RPMI7951 (cell line): ENCODE measurements around the gene TMEM92. TPM values are rescaled to one million over a fixed set of nuclear protein-coding genes. Genes with fewer than 3 reads are reported as not detected.
A peak's percentile ranks its signal among the peaks of the same experiment; 100 is the strongest.

Experiments used
- DNase-seq: peaks from one replicate; pipeline ENCODE4 v3.0.0-alpha.2; 2012; ENCODE audit warnings: low read depth
- total RNA-seq: library from RNA; depleted of rRNA; stranded (reverse); fragments of >200 nt; shearing (Covaris generic); gene quantifications from 2 replicates; pipeline ENCODE4 v1.2.3, GENCODE V29; 2014; rRNA removed

Gene TMEM92
- 0.29 TPM in 1 of 2 replicates, not detected in the other for total RNA-seq

DNA sequence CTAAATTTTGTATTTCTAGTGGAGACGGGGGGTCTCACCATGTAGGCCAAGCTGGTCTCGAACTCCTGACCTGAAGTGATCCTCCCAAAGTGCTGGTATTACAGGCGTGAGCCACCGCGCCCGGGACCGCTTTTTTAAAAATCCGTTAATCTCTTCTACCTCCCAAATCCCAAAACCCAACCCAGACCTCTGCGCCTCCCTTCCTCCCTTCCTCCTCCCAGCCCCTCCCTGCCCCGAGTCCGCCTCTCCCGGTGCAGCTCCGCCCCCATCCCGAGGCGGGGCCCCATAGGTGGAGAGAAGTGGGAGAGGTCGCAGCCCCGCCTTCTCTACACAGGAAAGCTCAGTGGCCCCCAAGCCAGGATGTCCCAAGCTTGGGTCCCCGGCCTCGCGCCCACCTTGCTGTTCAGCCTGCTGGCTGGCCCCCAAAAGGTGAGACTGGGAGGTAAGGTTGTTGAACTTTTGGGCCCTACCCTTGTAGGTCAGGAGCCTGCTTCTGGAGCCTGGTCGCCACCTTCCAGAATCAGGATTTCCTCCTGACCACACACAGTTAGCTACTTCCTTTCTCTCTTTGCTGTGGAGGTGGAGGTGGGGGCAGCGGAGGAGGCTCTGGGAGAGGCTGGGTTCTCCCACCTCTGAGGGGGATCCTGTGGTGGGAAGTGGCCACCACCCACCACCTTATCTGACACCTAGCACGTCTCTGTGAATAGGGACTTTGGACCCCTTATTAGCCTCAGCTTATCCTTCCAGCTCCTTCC lies at the start of gene TMEM92:
TSS of gene TMEM92 (plus strand) at position 325 of the 755 bp plus-strand sequence. CDS start at position 361, 36 bp downstream.
- DNase-seq, result no peak

DNA sequence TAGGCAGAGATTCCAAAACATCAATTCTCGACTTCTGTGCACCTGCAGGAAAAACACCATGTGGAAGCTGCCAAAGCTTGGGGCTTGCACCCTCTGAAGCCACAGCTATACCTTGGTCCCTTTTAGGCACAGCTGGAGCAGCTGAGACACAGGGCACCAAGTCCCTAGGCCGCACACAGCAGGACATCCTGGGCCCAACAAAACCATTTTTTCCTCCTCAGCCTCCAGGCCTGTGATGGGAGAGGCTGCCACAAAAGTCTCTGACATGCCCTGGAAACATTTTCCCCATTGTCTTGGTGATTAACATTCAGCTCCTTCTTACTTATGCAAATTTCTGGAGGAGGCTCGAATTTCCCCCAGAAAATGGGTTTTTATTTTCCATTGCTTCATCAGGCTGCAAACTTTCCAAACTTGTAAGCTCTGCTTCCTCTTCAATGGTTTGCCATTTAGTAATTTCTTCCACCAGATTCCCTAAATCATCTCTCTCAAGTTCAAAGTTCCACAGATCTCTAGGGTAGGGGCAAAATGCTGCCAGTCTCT lies 48.5 kb upstream of the TMEM92 start:
- no peak for DNase-seq

DNA sequence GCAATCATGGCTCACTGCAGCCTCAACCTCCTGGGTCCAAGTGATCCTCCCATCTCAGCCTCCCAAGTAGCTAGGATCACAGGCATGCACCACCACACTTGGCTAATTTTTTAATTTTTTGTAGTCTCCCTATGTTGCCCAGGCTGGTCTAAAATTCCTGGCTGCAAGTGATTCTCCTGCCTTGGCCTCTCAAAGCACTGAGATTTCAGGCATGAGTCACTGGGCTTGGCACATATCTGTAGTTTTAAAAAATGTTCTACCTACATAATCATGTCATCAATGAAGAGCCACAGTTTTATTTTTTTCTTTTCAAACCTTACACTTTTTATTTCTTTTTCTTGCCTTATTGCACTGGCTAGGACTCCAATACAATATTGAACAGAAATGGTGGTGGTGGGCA lies 39.7 kb upstream of the TMEM92 start:
- peak; percentile 51 for DNase-seq

DNA sequence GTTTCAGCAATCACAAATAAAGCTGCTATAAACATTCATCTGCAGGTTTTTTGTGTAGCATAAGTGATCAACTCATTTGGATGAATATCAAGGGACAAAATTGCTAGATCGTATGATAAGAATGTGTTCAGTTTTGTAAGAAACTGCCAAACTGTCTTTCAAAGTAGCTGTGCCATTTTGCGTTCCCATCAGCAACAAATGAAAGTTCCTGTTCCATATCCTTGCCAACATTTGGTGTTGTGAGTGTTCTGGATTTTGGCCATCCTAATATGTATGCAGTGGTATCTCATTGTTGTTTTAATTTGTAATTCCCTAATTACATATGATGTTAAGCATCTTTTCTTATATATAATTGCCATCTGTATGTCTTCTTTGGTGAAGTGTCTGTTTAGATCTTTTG lies 36.4 kb upstream of the TMEM92 start:
- DNase-seq, result no peak

DNA sequence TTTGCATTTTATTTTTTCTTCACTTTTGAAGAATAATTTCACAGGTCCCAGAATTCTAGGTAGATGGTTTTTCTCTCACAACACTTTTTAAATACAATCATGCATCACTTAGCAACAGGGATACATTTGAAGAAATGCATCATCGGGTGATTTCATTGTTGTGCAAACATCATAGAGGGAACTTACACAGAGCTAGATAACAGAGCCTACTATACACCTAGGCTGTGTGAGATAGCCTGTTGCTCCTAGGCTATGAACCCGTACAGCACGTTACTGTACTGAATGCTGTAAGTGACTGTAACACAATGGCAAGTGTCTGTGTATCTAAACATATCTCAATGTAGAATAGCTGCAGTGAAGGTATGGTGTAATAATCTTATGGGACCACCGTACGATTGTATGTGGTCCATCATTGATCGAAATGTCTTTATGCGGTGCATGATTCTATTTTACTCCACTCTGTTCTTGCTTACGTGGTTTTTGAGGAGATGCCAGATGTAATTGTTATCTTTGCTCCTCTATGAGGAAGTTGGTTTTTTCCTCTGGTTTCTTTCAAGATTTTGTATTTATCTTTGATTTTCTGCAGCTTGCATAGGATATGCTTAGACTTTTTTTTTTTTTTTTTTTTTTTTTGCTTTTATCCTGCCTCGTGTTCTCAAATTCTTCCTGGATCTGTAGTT lies 35.5 kb upstream of the TMEM92 start:
- DNase-seq, result no peak

DNA sequence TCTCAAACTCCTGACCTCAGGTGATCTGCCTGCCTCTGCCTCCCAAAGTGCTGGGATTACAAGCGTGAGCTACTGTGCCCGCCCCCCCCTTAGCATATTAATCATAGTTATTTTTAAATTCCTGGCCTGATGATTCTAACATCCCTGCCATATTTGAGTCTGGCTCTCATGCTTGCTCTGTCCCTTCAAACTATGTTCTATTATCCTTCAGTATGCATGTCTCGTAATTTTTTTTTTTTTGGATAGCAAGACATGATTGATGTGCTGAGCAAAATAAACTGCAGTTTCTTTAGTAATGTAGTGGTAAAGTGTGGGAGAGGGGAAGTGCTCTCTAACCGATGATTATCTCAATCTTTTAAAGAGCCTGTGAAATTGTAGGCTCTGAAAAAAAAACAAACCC lies 34.3 kb upstream of the TMEM92 start:
- DNase-seq, result no peak

DNA sequence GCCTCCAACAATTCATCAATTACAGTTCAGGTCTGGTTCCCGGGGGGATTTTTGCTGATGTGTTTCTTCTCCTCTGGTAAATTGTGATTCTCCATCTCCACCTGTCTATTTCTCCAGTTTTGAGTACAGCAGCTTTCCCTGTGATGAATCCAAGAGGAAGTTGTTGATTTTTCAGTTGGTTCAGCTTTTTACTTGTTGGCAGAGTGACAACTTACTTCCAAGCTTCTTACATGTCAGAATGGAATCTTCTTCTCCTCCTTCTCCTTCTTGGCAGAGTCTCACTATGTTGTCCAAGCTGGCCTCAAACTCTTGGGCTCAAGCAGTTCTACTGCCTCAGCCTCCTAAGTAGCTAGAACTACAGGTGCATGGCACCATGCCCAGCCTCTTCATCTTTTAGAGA lies 33.4 kb upstream of the TMEM92 start:
- DNase-seq, result peak; percentile 28

DNA sequence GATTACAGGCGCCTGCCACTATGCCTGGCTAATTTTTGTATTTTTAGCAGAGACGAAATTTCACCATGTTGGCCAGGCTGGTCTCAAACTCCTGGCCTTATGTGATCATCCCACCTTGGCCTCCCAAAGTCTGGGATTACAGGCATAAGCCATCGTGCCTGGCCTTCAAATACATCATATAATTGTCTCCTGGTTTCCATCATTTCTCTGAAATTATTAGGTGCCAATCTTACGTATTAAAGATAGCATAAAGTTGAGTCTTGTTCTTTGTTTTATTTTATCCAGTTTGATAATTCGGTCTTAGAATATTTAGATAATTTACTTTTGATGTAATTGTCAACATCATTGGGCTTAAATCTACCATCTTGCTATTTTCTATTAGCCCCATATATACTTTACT lies 32.8 kb upstream of the TMEM92 start:
- no peak for DNase-seq

DNA sequence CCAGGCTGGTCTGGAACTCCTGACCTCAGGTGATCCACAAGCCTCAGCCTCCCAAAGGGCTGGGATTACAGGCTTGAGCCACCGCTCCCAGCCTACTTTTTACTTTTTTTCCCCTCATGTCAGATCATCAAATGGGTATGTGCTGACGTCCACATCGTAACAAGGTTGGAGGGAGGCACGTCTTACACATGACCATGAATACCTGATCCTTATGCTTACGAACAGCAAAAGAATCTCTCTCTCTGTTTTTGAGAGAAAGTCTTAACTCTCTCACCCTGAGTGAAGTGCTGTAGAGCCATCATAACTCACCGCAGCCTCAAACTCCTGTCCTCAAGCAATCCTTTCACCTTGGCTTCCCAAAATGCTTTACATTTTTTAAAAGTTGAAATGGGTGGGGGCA lies 29.5 kb upstream of the TMEM92 start:
- no peak for DNase-seq

DNA sequence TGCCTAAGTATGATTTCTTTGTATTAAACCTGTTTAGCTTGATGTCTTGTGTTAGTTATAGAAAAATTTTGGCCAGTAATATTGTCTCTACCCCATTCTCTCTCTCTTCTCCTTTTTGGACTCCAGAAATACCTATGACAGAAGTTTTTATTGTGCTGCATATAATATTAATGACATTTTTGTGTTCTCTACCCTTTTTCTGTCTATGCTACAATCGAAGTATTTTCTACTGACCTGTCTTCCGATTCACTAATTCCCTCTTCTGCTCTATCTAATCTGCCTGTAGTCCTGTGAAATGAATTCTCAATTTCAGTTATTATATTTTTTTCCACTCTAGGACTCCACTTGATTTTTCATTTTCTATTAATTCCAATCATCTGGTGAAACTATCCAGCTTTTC lies 26.0 kb upstream of the TMEM92 start:
- no peak for DNase-seq

DNA sequence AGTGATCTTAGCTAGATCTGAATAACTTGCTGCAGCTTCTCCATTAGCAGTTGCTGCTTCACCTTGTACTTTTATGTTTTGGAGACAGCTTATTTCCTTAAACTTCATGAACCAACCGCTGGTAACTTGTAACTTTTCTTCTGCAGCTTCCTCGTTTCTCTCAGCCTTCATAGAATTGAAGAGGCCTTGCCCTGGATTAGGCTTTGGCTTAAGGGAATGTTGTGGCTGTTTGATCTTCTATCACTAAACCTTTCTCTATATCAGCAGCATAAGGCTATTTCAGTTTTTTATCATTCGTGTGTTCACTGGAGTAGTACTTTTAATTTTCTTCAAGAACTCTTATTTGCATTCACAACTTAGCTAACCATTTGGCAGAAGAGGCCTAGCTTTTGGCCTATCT lies 21.5 kb upstream of the TMEM92 start:
- no peak for DNase-seq

DNA sequence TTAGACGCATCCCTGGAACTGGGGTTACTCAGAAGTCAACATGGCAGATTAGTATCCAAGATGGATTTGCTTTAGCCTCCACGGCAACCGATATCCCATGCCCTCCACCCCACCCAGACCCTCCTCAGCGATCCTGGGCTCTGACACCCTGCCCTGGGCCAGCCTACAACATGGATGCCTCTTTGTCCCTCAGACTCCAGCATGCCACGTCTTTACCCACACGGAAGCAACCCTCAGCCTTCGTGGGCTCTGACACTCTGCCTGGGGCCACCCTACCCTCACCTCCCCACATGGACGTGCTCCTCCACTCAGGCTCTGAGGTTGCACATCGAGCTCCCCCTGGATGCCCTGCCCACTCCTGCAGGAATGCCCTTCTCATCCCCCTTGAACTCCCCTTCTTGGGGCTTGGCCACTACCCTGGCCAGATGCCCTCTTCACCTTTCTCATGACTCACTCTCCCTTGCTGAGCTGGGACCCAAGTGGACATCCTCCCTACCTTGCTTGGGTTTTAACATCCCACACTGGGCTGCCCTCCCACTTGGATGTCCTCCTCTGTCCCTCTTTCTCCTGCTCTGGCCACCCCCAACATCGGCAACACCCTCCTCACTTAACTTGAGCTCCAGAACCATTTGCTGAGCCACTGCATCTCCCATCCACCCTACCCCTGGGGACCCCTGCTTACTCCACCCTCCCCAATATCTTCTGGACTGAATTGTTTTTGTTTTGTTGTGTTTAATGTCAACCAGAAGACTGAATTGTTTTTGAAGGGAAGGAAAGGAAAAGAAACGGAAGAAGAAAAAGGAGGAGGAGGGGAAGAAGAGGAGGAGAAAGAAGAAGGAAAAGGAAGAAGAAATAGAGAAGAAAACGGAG lies 18.3 kb upstream of the TMEM92 start:
- DNase-seq, result peak; percentile 9

DNA sequence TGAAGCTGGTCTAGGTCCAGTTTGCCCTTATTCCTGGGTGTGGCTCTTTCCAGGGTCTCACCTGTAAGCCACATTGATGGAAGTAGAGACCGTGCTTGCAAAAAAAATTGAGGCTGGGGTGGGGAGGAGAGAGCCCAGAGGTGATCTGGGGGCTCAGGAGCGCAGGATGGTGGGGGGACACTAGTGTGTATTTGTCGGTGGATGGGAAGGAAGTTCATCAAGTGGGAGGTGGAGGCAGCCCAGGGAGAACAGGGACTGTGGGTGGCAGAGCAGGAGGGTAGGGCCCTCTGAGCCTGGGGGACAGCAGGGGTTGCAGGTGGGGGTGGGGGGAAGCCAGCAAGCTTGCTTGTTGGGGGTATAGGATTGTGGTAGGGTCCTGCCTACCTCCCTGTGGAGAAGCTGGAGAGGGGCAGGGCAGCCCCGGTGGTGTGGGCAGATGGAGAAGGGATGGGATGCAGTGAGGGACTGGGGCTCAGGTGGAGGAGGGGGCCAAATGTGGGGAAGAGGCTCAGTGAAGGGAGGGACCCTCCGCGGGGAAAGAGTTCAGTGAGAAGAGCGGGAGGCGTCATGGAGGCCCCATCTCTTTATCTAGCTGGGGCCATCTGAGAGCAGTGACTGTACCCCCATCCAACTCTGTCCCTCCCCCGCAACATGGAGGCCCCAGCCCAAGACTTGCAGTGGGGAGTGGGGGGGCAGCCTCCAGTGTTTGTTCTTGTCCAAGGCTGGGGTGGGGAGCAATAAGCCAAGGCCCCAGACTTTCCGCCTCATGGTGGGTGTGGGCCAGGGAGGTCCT lies 17.2 kb upstream of the TMEM92 start:
- DNase-seq, result no peak

DNA sequence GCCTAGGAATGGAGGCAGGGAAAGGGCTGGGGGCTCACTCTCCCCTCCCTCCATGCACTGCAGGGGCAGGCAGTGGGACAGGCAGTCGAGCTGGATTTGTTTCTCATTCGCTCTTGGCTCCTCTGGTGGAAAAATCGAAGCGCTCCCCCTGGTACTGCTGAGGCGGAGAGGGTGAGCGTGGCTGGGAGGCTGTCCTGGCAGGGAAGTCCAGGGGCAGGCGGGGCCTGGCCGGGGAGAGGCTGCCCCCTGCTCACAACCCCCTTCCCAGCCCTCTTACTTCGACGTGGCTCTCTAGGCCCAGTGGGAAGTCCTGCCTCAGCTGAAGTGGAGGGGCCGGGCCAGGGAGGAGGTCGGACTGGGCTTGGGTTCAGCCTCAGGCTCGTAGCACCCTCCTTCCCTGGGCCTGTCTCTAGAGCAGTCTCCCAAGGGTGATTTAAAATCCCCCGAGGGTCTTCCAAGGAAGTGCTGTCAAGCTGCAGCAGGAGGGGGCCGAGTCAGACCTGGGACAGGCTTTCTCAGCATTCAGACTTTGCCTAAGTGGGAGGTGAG lies 16.5 kb upstream of the TMEM92 start:
- DNase-seq, result no peak

DNA sequence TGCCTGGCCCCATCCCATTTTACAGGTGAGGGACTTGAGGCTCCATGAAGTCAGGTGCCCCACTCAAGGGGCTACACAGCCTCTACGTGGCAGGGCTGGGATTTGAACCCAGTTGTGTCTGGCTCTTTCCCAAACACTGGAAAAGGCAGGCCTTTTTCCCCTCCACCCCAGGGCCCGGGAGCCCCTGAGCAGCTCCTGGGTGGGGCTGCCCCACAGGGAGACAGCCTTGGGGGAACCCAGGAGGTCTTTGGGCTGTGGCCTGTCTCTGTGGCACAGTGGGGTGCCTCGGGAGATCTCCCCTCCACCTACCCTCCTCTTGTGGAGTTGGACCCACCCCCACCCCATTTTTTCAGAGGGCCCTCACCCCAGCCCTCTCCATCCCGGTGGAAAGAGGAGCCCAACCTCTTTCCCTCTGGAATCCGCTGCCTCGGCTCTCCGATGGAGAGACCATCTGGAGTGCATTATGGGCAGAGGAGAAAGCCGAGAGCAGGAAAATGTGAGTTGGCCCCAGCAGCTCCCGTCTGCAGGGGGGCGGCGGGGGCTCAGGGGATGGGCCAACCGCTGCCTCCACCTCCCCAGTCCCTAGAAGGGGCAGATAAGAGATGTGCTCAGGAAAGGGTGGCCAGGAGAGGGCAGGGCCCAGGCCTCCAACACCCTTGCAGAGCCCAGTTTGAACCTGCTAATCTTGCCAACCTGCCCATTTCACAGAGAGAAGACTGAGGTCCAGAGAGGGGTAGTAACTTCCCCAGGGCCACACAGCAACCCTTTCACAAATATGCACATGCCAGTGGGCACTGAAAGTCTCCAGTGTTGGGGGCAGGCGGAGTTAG lies 15.4 kb upstream of the TMEM92 start:
- peak; percentile 67 for DNase-seq

DNA sequence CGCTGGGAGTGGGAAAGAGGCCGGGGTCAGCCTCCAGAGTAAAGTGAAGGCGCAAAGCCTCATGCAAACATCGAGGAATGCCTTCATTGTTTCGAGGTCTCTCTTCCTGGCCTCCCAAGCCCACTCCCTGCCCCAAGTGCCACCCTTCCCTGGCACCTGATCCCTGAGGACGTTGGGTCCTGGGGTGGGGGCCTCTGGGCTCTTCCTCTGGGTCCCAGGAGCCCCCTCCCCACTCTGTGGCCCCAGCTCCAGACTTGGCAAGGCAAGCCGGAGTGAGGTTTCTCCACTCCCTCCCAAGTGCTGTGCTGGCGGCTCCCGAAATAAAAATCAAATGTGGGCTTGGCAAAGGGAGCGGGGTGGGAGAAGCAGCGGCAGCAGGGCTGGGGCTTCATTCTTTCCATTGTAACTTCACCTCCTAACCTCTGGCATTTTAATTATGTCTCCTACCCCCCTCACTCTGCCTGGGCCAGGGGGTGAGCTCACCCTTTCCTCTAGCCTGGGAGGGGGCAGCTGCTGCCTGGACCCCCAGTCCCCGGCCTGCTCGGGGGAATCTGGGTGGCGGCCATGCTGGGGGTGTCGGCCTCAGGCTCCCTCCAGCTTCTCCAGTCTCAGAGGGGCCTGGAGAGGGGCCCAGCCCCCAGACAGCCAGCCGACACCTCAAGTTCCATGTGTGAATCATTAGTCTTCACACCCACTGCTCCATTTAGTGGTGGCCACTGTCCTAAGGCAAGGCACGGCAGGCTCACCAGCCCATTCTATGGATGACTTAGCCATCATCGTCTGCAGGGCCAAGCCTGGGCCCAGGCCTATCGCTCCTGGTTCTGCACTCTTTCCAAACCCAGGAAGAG lies 14.6 kb upstream of the TMEM92 start:
- DNase-seq, result no peak

DNA sequence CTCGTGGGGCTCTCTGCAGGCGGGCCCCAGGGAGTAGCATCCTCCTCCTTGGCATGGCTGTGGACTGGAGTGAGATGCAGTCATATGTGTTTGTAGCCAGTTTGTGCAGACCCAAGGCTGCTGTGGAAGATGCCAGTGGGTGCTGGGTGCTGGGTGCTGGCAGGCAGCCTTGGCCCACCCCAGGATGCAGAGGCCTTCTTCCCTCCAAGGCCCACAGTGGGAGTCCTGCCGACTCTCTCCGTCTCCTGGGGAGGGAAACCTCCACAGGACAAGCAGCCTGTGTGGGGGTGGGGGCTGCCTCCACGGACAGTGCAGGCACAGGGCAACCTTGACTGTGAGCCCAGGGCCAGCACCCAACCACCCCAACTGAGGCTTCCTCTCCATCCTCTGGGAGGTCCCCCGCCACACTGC lies 13.8 kb upstream of the TMEM92 start:
- no peak for DNase-seq

DNA sequence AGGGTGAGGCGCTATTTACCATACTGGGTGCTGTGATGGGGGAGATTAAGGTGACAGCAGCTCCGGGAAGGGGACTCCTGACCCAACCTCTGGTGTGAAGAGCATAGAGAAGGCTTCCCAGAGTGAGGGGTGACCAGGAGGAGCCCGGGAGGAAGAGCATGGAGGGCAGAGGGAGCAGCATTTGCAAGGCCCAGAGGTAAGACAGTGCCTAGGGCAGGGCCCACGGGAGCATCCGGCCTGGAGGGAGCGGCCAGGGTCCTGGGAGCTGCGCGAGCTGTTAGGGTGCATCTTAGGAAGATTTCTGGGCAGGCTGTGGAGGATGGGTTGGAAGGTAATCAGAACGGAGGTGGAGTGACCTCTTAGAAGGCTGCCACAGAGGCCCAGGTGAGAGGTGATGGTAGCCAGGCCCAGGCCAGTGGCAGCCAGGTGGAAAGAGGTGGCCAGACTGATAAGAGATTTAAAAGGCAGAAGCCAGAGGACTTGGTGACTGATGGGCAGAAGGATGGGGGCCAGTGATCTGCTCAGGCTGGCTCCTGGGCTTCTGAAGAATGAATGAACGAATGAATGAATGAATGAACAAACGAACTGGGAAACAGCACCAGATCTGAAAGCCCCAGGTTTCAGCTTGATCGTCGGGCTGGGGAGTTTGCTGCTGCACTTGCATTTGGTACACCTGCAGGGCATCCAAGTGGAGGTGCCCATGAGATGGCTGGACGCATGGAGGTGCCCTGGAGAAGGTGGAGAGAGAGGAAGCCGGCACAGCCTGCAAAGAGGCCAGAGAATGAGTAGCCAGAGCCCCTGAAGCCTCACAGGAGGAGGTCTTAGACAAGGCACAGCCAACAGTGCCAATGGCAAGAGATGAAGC lies 13.0 kb upstream of the TMEM92 start:
- no peak for DNase-seq
